ENCODE measurements around the gene IL1RAP. TPM values are rescaled to one million over a fixed set of nuclear protein-coding genes. Genes with fewer than 3 reads are reported as not detected.
"Not testable (repeated sequence)": the region's sequence is repeated elsewhere in the genome, so short reads cannot be mapped to it uniquely, and the experiment has no call there.

IL1RAP gene
- total RNA-seq, 1 experiment from 2014 or later: 6.8 TPM

GRCh38 chr3:190645932-190646460 lies 132.1 kb downstream of the IL1RAP start:
- H3K27ac ChIP-seq: no peak overlapping the region
- no peaks in the 10 kb centered on the region for H3K4me1 ChIP-seq
- H3K27me3 ChIP-seq: no peaks in the 10 kb centered on the region
- H3K9me3 ChIP-seq (replicated peaks): no peaks in the 10 kb centered on the region
- DNase-seq: no peak
- H3K36me3 ChIP-seq: no peaks in the 10 kb centered on the region
- H3K4me3 ChIP-seq: no peak overlapping the region

DNA sequence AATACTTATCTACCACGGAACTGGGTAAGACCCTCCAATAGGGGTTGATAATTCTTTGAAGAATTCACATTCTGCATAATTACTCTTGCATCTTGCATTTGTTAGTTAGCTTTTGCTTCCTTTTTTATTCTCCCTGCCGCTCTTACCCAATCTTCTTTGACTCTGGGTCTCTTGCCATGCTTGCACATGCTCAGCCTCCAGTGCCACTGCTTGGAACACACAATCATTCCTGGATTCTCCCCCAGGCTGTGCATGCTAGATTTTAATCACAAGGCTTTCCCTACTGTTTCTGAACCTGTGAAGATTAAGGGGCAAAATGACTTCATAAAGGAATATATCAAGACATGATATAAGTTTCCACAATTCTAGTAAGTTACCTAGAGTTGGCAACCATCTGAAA lies 133.1 kb downstream of the IL1RAP start:
- no peak overlapping the region for H3K4me3 ChIP-seq
- no peaks in the 10 kb centered on the region for H3K36me3 ChIP-seq
- no peak overlapping the region for H3K27ac ChIP-seq
- DNase-seq: no peak
- no peaks in the 10 kb centered on the region for H3K9me3 ChIP-seq (replicated peaks)
- no peaks in the 10 kb centered on the region for H3K4me1 ChIP-seq
- no peaks in the 10 kb centered on the region for H3K27me3 ChIP-seq

DNA sequence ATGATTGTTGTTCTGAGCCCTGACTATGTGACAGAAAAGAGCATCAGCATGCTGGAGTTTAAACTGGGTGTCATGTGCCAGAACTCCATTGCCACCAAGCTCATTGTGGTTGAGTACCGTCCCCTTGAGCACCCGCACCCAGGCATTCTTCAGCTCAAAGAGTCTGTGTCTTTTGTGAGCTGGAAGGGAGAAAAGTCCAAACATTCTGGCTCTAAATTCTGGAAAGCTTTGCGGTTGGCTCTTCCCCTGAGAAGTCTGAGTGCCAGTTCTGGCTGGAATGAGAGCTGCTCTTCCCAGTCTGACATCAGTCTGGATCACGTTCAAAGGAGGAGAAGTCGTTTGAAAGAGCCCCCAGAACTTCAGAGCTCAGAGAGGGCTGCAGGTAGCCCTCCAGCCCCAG lies 142.0 kb downstream of the IL1RAP start:
- no peak overlapping the region for H3K27ac ChIP-seq
- H3K9me3 ChIP-seq (replicated peaks): no peaks in the 10 kb centered on the region
- DNase-seq: no peak

GRCh38 chr3:190658106-190658505 lies 144.2 kb downstream of the IL1RAP start:
- H3K36me3 ChIP-seq: no peaks in the 10 kb centered on the region
- no peaks in the 10 kb centered on the region for H3K27me3 ChIP-seq
- no peak overlapping the region for H3K4me3 ChIP-seq
- no peaks in the 10 kb centered on the region for H3K9me3 ChIP-seq (replicated peaks)
- no peak for DNase-seq
- no peak overlapping the region for H3K27ac ChIP-seq
- H3K4me1 ChIP-seq: no peaks in the 10 kb centered on the region

More for the DNA sequence above, 142.0 kb downstream of the IL1RAP start:
- Histone ChIP-seq H3K4me3 (no peak overlapping the region), H3K27me3 (no peaks in the 10 kb centered on the region), H3K36me3 (no peaks in the 10 kb centered on the region), H3K4me1 (no peaks in the 10 kb centered on the region)

DNA sequence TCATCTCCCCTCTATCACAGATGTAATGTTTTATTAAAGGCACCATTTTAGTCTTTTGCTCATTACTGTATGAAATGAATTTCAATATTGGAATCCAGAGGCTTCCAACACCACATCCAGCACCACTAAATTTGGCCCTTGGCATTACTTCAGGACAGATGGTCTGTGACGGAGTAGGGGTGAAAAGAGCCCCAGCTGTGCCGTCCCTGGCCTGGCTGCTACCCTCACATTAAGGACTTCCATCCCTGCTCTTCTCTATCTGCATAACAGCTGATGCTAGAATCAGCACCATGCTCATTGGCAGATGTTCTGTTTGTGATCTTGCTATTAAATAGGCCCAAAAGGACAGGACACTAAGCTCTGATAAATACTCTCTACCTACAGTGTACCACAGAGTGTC lies 152.9 kb downstream of the IL1RAP start:
- Histone ChIP-seq H3K4me3 (no peak overlapping the region), H3K27ac (no peak overlapping the region), H3K9me3 (replicated peaks) (no peaks in the 10 kb centered on the region), H3K27me3 (no peaks in the 10 kb centered on the region), H3K4me1 (no peaks in the 10 kb centered on the region), H3K36me3 (no peaks in the 10 kb centered on the region)
- peak in 1 of 2 experiments; percentile 3 for DNase-seq

- Histone ChIP-seq H3K4me1 (no peaks in the 10 kb centered on the region), H3K27ac (no peak overlapping the region), H3K9me3 (replicated peaks) (no peaks in the 10 kb centered on the region), H3K36me3 (no peaks in the 10 kb centered on the region), H3K27me3 (no peaks in the 10 kb centered on the region), H3K4me3 (no peak overlapping the region)
- no peak for DNase-seq
Measured at GRCh38 chr3:190671658-190672057, 157.8 kb downstream of the IL1RAP start.

- Histone ChIP-seq H3K9me3 (replicated peaks) (no peaks in the 10 kb centered on the region), H3K27ac (no peak overlapping the region)
- no peak for DNase-seq
Measured at GRCh38 chr3:190673148-190673547, 159.3 kb downstream of the IL1RAP start.

GRCh38 chr3:190676481-190676880 lies 162.6 kb downstream of the IL1RAP start:
- H3K27ac ChIP-seq: no peak overlapping the region
- no peaks in the 10 kb centered on the region for H3K4me1 ChIP-seq
- H3K9me3 ChIP-seq (replicated peaks): no peaks in the 10 kb centered on the region
- H3K27me3 ChIP-seq: no peaks in the 10 kb centered on the region
- H3K4me3 ChIP-seq: no peak overlapping the region
- no peak for DNase-seq
- H3K36me3 ChIP-seq: no peaks in the 10 kb centered on the region

More at GRCh38 chr3:190673148-190673547, 159.3 kb downstream of the IL1RAP start:
- no peaks in the 10 kb centered on the region for H3K36me3 ChIP-seq
- no peaks in the 10 kb centered on the region for H3K27me3 ChIP-seq
- no peak overlapping the region for H3K4me3 ChIP-seq
- no peaks in the 10 kb centered on the region for H3K4me1 ChIP-seq

DNA sequence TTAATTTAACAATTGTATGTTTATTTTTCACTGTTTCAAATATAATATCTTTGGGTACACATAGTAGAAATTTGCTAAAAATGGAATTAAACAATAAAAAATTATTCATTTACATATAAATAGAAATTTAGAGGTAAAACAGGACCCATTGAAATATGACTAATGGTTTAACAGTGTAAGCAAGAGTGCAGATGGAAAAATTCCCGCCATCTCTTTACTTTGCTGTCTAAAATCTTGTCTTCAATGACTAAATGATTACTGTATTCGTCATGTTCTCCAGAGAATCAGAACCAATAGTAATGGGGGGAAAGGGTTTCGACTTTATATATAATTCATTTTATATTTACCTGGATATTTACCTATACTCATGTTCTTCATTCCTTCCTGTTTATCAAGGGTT lies 163.1 kb downstream of the IL1RAP start:
- Histone ChIP-seq H3K27ac (no peak overlapping the region), H3K36me3 (no peaks in the 10 kb centered on the region), H3K4me1 (no peaks in the 10 kb centered on the region), H3K4me3 (no peak overlapping the region), H3K27me3 (no peaks in the 10 kb centered on the region), H3K9me3 (replicated peaks) (no peaks in the 10 kb centered on the region)
- DNase-seq: no peak

- not testable (repeated sequence) for H3K4me1 ChIP-seq; H3K36me3 ChIP-seq; H3K4me3 ChIP-seq; H3K27ac ChIP-seq; H3K27me3 ChIP-seq; DNase-seq; H3K9me3 ChIP-seq (replicated peaks)
Measured at GRCh38 chr3:190677868-190678267, 164.0 kb downstream of the IL1RAP start.

DNA sequence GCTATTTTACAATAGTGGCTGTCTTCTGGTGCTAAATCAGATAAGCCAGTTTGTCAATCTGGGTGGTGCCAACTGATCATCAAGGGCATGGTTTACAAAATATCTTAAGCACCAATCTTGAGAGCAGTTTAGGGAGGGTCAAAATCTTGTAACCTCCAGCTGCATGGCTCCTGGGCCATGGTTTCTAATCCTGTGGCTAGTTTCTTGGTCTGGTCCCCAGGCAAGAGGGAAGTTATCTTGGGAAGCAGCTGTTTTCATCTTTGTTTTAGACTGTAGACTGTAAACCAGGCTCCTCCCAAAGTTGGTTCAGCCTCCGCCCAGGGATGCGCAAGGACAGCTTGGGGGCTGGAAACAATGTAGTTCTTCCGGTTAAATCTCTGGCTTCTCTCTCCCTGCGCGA lies 166.8 kb downstream of the IL1RAP start:
- Histone ChIP-seq H3K27ac (no peak overlapping the region), H3K4me1 (no peaks in the 10 kb centered on the region), H3K9me3 (replicated peaks) (no peaks in the 10 kb centered on the region), H3K27me3 (no peaks in the 10 kb centered on the region), H3K4me3 (no peak overlapping the region), H3K36me3 (no peaks in the 10 kb centered on the region)
- DNase-seq: no peak

- H3K4me3 ChIP-seq: no peak overlapping the region
- no peak overlapping the region for H3K27ac ChIP-seq
- DNase-seq: no peak
- H3K27me3 ChIP-seq: no peaks in the 10 kb centered on the region
- no peaks in the 10 kb centered on the region for H3K4me1 ChIP-seq
- H3K36me3 ChIP-seq: no peaks in the 10 kb centered on the region
- H3K9me3 ChIP-seq (replicated peaks): no peaks in the 10 kb centered on the region
Measured at GRCh38 chr3:190684776-190685175, 170.9 kb downstream of the IL1RAP start.

DNA sequence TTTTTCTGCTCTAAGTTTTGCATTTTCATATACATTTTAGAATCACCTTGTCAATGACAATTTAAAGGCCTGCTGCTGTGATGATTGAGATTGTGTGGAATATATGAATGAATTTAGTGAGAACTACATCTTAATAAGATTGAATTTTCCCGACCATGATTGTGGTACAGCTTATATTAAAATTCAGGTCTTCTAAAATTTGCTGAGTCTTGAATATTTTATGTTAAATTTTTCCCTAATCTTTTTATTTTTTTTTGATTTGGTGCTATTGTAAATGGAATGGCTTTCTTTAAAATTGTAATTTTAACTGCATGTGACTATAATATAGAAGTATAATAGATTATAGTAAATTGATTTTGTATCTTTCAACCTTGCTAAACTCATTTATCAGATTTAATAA lies 172.1 kb downstream of the IL1RAP start:
- H3K27me3 ChIP-seq: no peaks in the 10 kb centered on the region
- H3K27ac ChIP-seq: no peak overlapping the region
- no peaks in the 10 kb centered on the region for H3K4me1 ChIP-seq
- H3K9me3 ChIP-seq (replicated peaks): no peaks in the 10 kb centered on the region
- no peak overlapping the region for H3K4me3 ChIP-seq
- no peaks in the 10 kb centered on the region for H3K36me3 ChIP-seq
- DNase-seq: no peak

GRCh38 chr3:190690246-190690645 lies 176.4 kb downstream of the IL1RAP start:
- Histone ChIP-seq H3K9me3 (replicated peaks) (no peaks in the 10 kb centered on the region), H3K4me1 (no peaks in the 10 kb centered on the region; the same call in 1 of the 2 replicates)

DNA sequence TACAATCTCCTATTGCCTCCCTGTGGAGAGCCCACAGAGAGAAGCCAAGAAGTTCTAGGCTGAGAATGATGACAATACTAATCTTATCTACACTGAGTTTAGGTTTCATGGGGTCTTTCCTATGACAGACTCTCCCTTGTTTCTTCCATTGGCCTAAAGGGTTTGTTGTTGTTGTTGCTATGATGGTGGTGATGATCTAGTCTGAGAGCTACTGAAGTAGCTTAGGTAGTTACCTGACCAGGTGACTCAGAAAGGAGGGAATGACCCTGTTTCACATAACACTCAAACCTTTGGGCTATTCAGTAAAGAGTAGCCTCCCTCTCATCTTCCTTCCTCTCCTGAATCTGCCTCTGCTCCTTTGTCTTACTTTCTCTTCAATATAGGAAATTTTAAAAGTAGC lies 178.4 kb downstream of the IL1RAP start:
- H3K27ac ChIP-seq: no peak overlapping the region

More at GRCh38 chr3:190690246-190690645, 176.4 kb downstream of the IL1RAP start:
- DNase-seq: no peak
- H3K27ac ChIP-seq: no peak overlapping the region
- H3K27me3 ChIP-seq: no peaks in the 10 kb centered on the region
- H3K4me3 ChIP-seq: no peak overlapping the region
- H3K36me3 ChIP-seq: no peaks in the 10 kb centered on the region

DNA sequence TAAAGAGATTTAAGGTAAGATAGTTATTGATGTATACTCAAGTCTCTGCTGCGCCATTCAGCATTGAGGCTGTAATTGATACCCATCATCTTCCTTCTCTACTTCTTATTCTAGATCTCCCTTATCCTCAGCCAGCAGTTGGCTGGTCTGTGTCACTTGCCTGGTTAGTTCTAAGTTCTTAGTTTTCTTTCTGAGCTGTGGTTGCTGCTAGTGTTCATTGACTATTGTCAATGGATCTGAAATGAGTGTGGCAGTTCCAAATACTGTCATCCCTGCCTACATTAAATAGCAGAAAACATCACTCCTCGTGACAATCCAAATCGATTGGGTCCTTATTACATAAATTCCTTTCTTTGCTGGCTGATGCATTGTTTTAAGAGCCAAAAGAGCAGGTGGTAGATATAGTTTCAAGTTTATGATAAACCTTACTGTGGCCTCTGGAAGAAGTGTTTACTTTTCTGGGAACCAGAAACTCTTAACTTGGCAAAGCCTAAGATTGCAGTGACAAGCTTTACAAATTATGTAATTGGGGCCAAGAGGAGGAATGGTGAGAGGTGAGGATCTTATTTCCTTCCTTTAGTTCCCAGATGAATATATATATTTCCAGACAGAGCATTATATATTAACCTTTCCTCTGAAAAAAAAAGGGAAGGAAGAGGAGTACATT lies 180.6 kb downstream of the IL1RAP start:
- no peaks in the 10 kb centered on the region for H3K9me3 ChIP-seq (replicated peaks)
- H3K27ac ChIP-seq: no peak overlapping the region
- H3K36me3 ChIP-seq: no peaks in the 10 kb centered on the region
- H3K4me1 ChIP-seq: no peaks in the 10 kb centered on the region; the same call in 1 of the 2 replicates
- H3K27me3 ChIP-seq: no peaks in the 10 kb centered on the region
- DNase-seq: peak in 1 of 2 experiments; percentile 3
- no peak overlapping the region for H3K4me3 ChIP-seq

More for the DNA sequence above, 178.4 kb downstream of the IL1RAP start:
- H3K4me3 ChIP-seq: no peak overlapping the region
- H3K9me3 ChIP-seq (replicated peaks): no peaks in the 10 kb centered on the region
- no peaks in the 10 kb centered on the region; the same call in 1 of the 2 replicates for H3K4me1 ChIP-seq
- no peak for DNase-seq
- H3K36me3 ChIP-seq: no peaks in the 10 kb centered on the region
- no peaks in the 10 kb centered on the region for H3K27me3 ChIP-seq

All from SJCRH30 (cell line).